WTC11 (cell line): ENCODE data around the gene EFEMP2. TPM values are rescaled to one million over a fixed set of nuclear protein-coding genes. Genes with fewer than 3 reads are reported as not detected.
A peak's percentile ranks its signal among the peaks of the same experiment; 100 is the strongest.

Experiments
- ATAC-seq: fragments of 200-7000 bp; cut with Tn5 transposase; 2 replicates; pipeline ENCODE4 v1.10.0; 2021; ENCODE audit warnings: mild to moderate bottlenecking, moderate library complexity
- CTCF ChIA-PET: fragments of 300-600 bp; sonication (Branson Sonifier 250); formaldehyde crosslinking; loops from one replicate; lab custom pipeline; 2021; ENCODE audit warnings: antibody characterized with exemption; lab: Charles Lee
- POLR2A ChIA-PET: fragments of 350-600 bp; sonication (Branson Sonifier 250); formaldehyde crosslinking; loops from one replicate; lab custom pipeline; 2021; ENCODE audit warnings: antibody characterized with exemption; lab: Charles Lee
- DNase-seq: peaks from one replicate; pipeline ENCODE4 v3.0.0; 2021; ENCODE audit warnings: low spot score
- H3K27ac Mint-ChIP-seq: 2 replicates; pipeline ENCODE4 v1.8.0; 2021; ENCODE audit warnings: mixed read lengths
- H3K27me3 Mint-ChIP-seq: 2 replicates; pipeline ENCODE4 v1.8.0; 2021; ENCODE audit warnings: low read depth, mild to moderate bottlenecking, moderate library complexity, mixed read lengths
- H3K36me3 Mint-ChIP-seq: 2 replicates; pipeline ENCODE4 v1.8.0; 2021; ENCODE audit warnings: mixed read lengths
- H3K4me1 Mint-ChIP-seq: 2 replicates; pipeline ENCODE4 v1.8.0; 2022; ENCODE audit warnings: mixed read lengths
- H3K4me3 Mint-ChIP-seq: 2 replicates; pipeline ENCODE4 v1.8.0; 2021; ENCODE audit warnings: mild to moderate bottlenecking, moderate library complexity, mixed read lengths
- H3K9me3 Mint-ChIP-seq: 2 replicates; pipeline ENCODE4 v1.8.0; 2021; ENCODE audit warnings: mixed read lengths
- FOXP1 ChIP-seq: sonication (generic); formaldehyde crosslinking; IDR thresholded peaks from 2 replicates; pipeline ENCODE4 v1.8.0; 2022; ENCODE audit warnings: missing genetic modification reagents, mild to moderate bottlenecking, moderate library complexity, borderline replicate concordance
- GRHL2 ChIP-seq: fragments of 250-450 bp; sonication (Bioruptor Pico); IDR thresholded peaks from 2 replicates; pipeline ENCODE4 v1.8.0; 2022; ENCODE audit warnings: mild to moderate bottlenecking, moderate library complexity; ENCODE audit not compliant: insufficient replicate concordance, severe bottlenecking
- JAZF1 ChIP-seq: fragments of 250-450 bp; sonication (Bioruptor Pico); IDR thresholded peaks from 2 replicates; pipeline ENCODE4 v1.9.0; 2021; ENCODE audit warnings: moderate library complexity, mild to moderate bottlenecking, inconsistent platforms
- NR2C2 ChIP-seq: sonication (generic); formaldehyde crosslinking; IDR thresholded peaks from 2 replicates; pipeline ENCODE4 v1.8.0; 2022; ENCODE audit warnings: mild to moderate bottlenecking, missing genetic modification reagents
- NR3C1 ChIP-seq: sonication (generic); formaldehyde crosslinking; conservative IDR thresholded peaks from 2 replicates; pipeline ENCODE4 v1.8.1; 2023; ENCODE audit warnings: low read depth, mild to moderate bottlenecking, missing genetic modification reagents
- PRRX2 ChIP-seq: fragments of 250-450 bp; sonication (Bioruptor Pico); IDR thresholded peaks from 2 replicates; pipeline ENCODE4 v1.8.0; 2021; ENCODE audit warnings: mild to moderate bottlenecking
- TEAD1 ChIP-seq: sonication (generic); formaldehyde crosslinking; IDR thresholded peaks from 2 replicates; pipeline ENCODE4 v1.8.0; 2022; ENCODE audit warnings: mild to moderate bottlenecking, missing genetic modification reagents
- TP53 ChIP-seq: sonication (generic); formaldehyde crosslinking; IDR thresholded peaks from 2 replicates; pipeline ENCODE4 v1.8.1; 2023; ENCODE audit warnings: mild to moderate bottlenecking, missing genetic modification reagents
- ZNF232 ChIP-seq: sonication (generic); formaldehyde crosslinking; IDR thresholded peaks from 2 replicates; pipeline ENCODE4 v1.8.0; 2022; ENCODE audit warnings: mild to moderate bottlenecking, missing genetic modification reagents
- ZNF423 ChIP-seq: fragments of 250-450 bp; sonication (Bioruptor Pico); IDR thresholded peaks from 2 replicates; pipeline ENCODE4 v2.1.2; 2022; ENCODE audit warnings: mild to moderate bottlenecking, moderate library complexity
- ZNF671 ChIP-seq: fragments of 250-450 bp; sonication (Bioruptor Pico); IDR thresholded peaks from 2 replicates; pipeline ENCODE4 v1.8.0; 2021; ENCODE audit warnings: mild to moderate bottlenecking
- total RNA-seq: library from RNA; stranded (reverse); gene quantifications from 3 replicates; pipeline ENCODE4 v1.2.3, GENCODE V29; 2021
- TF ChIP-seq, protein P1 (sequence below): sonication (generic); formaldehyde crosslinking; IDR thresholded peaks from 2 replicates; pipeline ENCODE4 v1.8.1; 2022; ENCODE audit warnings: mild to moderate bottlenecking, missing genetic modification reagents, moderate library complexity, borderline replicate concordance
- TF ChIP-seq, protein P2 (sequence below): sonication (generic); formaldehyde crosslinking; IDR thresholded peaks from 2 replicates; pipeline ENCODE4 v1.8.1; 2023; ENCODE audit warnings: mild to moderate bottlenecking, missing genetic modification reagents, borderline replicate concordance
- TF ChIP-seq, protein P3 (sequence below): sonication (generic); formaldehyde crosslinking; IDR thresholded peaks from 2 replicates; pipeline ENCODE4 v1.8.1; 2023; ENCODE audit warnings: mild to moderate bottlenecking, missing genetic modification reagents, moderate library complexity
- TF ChIP-seq, protein P4 (sequence below): fragments of 250-450 bp; sonication (Bioruptor Pico); conservative IDR thresholded peaks from 2 replicates; pipeline ENCODE4 v1.9.0; 2021; ENCODE audit warnings: mild to moderate bottlenecking
- TF ChIP-seq, protein P5 (sequence below): sonication (generic); formaldehyde crosslinking; IDR thresholded peaks from 2 replicates; pipeline ENCODE4 v1.8.0; 2023; ENCODE audit warnings: missing genetic modification reagents
- TF ChIP-seq, protein P6 (sequence below): sonication (generic); formaldehyde crosslinking; IDR thresholded peaks from 2 replicates; pipeline ENCODE4 v1.8.0; 2022; ENCODE audit warnings: mild to moderate bottlenecking, missing genetic modification reagents
- TF ChIP-seq, protein P7 (sequence below): sonication (generic); formaldehyde crosslinking; IDR thresholded peaks from 2 replicates; pipeline ENCODE4 v1.8.0; 2022; ENCODE audit warnings: mild to moderate bottlenecking, missing genetic modification reagents
- TF ChIP-seq, protein P8 (sequence below): fragments of 250-450 bp; sonication (Bioruptor Pico); IDR thresholded peaks from 2 replicates; pipeline ENCODE4 v1.9.0; 2021; ENCODE audit warnings: moderate library complexity, mild to moderate bottlenecking, inconsistent platforms, borderline replicate concordance
- TF ChIP-seq, protein P9 (sequence below): sonication (generic); formaldehyde crosslinking; IDR thresholded peaks from 2 replicates; pipeline ENCODE4 v1.8.1; 2023; ENCODE audit warnings: mild to moderate bottlenecking, moderate library complexity, missing genetic modification reagents

Gene EFEMP2
- total RNA-seq, 1 experiment from 2014 or later, result 14.2 TPM

DNA sequence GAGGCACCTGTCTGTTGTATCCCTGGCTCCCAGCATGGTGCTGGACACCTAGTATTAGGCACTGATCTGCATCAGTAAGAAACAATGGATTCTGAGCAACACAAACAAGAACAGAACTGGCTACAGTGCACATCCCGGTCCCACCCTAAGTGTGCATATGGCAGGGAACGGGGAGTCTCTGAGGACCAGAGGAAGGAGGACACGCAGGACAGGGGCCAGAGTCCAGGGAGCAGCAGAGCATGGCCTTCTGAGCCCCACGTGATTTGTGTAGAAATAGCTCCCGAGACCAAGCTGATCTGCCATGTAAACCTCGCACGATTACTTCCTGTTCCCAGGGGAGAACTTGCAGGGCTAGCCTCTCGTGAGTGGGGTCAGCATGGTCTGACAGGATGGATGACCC lies 51.5 kb downstream of the EFEMP2 start (continued):
- TF ChIP-seq, protein P1, sequence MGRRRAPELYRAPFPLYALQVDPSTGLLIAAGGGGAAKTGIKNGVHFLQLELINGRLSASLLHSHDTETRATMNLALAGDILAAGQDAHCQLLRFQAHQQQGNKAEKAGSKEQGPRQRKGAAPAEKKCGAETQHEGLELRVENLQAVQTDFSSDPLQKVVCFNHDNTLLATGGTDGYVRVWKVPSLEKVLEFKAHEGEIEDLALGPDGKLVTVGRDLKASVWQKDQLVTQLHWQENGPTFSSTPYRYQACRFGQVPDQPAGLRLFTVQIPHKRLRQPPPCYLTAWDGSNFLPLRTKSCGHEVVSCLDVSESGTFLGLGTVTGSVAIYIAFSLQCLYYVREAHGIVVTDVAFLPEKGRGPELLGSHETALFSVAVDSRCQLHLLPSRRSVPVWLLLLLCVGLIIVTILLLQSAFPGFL (CRISPR knock-in tag), result no peak
- TF ChIP-seq, protein P2, sequence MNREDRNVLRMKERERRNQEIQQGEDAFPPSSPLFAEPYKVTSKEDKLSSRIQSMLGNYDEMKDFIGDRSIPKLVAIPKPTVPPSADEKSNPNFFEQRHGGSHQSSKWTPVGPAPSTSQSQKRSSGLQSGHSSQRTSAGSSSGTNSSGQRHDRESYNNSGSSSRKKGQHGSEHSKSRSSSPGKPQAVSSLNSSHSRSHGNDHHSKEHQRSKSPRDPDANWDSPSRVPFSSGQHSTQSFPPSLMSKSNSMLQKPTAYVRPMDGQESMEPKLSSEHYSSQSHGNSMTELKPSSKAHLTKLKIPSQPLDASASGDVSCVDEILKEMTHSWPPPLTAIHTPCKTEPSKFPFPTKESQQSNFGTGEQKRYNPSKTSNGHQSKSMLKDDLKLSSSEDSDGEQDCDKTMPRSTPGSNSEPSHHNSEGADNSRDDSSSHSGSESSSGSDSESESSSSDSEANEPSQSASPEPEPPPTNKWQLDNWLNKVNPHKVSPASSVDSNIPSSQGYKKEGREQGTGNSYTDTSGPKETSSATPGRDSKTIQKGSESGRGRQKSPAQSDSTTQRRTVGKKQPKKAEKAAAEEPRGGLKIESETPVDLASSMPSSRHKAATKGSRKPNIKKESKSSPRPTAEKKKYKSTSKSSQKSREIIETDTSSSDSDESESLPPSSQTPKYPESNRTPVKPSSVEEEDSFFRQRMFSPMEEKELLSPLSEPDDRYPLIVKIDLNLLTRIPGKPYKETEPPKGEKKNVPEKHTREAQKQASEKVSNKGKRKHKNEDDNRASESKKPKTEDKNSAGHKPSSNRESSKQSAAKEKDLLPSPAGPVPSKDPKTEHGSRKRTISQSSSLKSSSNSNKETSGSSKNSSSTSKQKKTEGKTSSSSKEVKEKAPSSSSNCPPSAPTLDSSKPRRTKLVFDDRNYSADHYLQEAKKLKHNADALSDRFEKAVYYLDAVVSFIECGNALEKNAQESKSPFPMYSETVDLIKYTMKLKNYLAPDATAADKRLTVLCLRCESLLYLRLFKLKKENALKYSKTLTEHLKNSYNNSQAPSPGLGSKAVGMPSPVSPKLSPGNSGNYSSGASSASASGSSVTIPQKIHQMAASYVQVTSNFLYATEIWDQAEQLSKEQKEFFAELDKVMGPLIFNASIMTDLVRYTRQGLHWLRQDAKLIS, result no peak
- TF ChIP-seq, protein P3, sequence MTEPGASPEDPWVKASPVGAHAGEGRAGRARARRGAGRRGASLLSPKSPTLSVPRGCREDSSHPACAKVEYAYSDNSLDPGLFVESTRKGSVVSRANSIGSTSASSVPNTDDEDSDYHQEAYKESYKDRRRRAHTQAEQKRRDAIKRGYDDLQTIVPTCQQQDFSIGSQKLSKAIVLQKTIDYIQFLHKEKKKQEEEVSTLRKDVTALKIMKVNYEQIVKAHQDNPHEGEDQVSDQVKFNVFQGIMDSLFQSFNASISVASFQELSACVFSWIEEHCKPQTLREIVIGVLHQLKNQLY, result no peak
- no peak for TF ChIP-seq TP53 (CRISPR knock-in tag)

DNA sequence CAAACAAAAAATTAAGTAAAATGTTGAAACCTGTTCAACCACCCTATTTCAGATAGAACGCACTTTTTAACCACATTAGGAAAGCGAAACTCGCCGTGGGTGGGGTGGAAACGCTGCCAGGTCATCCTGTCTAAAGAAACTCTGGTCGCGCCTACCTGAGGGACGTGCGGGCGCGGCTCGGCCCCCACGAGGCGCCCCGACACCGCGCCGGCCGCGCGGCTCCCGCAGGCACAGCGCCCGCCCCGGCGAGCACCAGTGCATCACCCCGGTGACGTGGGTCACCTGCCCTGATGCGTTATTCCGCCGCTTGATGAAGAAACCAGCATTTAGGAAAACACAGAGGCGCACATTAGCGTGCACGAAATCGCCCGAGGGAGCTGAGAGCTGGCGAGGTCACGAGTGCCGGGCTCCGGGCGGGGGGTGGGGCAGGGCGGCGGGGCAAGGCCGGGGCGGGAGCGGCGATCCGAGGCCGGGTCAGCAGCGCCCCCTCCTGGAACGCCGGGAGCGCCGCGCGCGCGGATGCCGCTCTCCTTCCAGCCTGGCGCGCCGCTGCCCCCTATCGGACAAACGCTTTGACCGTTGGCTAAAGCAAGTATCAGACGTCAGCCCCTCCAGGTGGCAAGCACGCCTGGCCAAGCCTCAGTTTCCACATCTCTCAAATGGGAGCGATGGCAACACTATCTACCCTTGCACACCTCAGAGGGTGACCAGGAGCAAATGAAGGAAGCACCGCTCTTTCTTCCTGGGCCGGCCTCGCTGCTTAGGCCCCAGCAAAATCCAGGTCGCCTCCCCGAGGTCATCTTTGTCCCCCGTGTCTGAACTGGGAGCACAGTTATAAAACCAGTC lies 54.5 kb downstream of the EFEMP2 start:
- peak; percentile 87 for ATAC-seq
- Mint-ChIP-seq H3K36me3 (no peaks in the 10 kb centered on the region), H3K27ac (no peak overlapping the region), H3K9me3 (0 out of 2 replicates have a peak, but pooled peaks cover 3% of the 10 kb centered on the region), H3K4me3 (peak overlapping the region; percentile 72), H3K27me3 (peaks cover 15% of the 10 kb centered on the region), H3K4me1 (0 out of 2 replicates have a peak, but pooled peaks cover 5% of the 10 kb centered on the region)
- ChIA-PET CTCF (interaction anchor here (0.6 to 6.2 kb wide), 20 partner anchors 15 to 234 kb away, joined by 3 to 159 read pairs (median 6); partner anchors contain the start of genes AP5B1, FIBP, KAT5 and MUS81), POLR2A (interaction anchor here (0.7 kb wide), 1 partner anchor 54 kb away, joined by 4 read pairs; no protein-coding TSS in a partner anchor)
- peak; percentile 96 for DNase-seq
- TF ChIP-seq ZNF232, result no peak
- TF ChIP-seq, protein P4, sequence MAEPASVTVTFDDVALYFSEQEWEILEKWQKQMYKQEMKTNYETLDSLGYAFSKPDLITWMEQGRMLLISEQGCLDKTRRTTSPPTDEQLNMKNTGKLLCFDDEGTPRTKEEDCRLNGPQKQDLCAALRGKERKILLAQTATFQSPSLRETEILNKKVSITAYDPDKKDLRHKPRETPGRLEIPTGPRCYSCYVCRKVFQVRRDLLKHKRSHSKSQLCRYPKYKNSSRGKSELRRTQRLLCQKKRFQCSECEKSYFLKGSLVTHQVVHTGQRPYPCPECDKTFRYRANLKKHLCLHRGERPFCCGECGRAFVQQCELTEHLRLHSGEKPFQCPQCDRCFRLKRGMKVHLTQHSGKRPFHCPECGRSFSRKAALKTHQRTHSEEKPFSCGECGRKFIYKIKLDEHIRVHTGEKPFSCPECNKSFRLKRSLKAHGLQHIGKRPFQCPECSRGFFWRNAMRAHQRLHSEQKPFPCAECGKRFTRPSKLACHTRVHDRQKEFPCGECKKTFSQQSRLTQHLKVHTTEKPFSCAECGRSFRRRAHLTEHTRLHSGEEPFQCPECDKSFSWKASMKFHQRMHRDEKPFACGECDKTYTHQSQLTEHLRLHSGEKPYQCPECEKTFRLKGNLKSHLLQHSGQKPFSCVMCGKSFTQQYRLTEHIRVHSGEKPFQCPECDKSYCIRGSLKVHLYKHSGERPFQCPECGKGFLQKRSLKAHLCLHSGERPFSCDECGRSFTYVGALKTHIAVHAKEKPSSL (CRISPR knock-in tag), result no peak
- no peak for TF ChIP-seq PRRX2 (CRISPR knock-in tag)
- TF ChIP-seq, protein P5, sequence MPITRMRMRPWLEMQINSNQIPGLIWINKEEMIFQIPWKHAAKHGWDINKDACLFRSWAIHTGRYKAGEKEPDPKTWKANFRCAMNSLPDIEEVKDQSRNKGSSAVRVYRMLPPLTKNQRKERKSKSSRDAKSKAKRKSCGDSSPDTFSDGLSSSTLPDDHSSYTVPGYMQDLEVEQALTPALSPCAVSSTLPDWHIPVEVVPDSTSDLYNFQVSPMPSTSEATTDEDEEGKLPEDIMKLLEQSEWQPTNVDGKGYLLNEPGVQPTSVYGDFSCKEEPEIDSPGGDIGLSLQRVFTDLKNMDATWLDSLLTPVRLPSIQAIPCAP (CRISPR knock-in tag), result no peak
- TF ChIP-seq GRHL2 (CRISPR knock-in tag), result no peak
- TF ChIP-seq ZNF671 (CRISPR knock-in tag), result no peak
- TF ChIP-seq, protein P6, sequence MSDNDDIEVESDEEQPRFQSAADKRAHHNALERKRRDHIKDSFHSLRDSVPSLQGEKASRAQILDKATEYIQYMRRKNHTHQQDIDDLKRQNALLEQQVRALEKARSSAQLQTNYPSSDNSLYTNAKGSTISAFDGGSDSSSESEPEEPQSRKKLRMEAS, result no peak
- TF ChIP-seq, protein P7, sequence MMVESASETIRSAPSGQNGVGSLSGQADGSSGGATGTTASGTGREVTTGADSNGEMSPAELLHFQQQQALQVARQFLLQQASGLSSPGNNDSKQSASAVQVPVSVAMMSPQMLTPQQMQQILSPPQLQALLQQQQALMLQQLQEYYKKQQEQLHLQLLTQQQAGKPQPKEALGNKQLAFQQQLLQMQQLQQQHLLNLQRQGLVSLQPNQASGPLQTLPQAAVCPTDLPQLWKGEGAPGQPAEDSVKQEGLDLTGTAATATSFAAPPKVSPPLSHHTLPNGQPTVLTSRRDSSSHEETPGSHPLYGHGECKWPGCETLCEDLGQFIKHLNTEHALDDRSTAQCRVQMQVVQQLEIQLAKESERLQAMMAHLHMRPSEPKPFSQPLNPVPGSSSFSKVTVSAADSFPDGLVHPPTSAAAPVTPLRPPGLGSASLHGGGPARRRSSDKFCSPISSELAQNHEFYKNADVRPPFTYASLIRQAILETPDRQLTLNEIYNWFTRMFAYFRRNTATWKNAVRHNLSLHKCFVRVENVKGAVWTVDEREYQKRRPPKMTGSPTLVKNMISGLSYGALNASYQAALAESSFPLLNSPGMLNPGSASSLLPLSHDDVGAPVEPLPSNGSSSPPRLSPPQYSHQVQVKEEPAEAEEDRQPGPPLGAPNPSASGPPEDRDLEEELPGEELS (CRISPR knock-in tag), result no peak
- TF ChIP-seq, protein P8, sequence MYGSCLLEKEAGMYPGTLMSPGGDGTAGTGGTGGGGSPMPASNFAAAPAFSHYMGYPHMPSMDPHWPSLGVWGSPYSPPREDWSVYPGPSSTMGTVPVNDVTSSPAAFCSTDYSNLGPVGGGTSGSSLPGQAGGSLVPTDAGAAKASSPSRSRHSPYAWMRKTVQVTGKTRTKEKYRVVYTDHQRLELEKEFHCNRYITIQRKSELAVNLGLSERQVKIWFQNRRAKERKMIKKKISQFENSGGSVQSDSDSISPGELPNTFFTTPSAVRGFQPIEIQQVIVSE (CRISPR knock-in tag), result no peak
- no peak for TF ChIP-seq TEAD1 (CRISPR knock-in tag)
- no peak for TF ChIP-seq JAZF1
- TF ChIP-seq NR2C2, result no peak
- 0 out of 2 replicates have a peak, but pooled peaks have one; percentile 10 for TF ChIP-seq FOXP1 (CRISPR knock-in tag)
- TF ChIP-seq NR3C1 (CRISPR knock-in tag), result no peak
- peak; percentile 15; the same call in 1 of the 2 replicates for TF ChIP-seq ZNF423 (CRISPR knock-in tag)
- TF ChIP-seq, protein P9, sequence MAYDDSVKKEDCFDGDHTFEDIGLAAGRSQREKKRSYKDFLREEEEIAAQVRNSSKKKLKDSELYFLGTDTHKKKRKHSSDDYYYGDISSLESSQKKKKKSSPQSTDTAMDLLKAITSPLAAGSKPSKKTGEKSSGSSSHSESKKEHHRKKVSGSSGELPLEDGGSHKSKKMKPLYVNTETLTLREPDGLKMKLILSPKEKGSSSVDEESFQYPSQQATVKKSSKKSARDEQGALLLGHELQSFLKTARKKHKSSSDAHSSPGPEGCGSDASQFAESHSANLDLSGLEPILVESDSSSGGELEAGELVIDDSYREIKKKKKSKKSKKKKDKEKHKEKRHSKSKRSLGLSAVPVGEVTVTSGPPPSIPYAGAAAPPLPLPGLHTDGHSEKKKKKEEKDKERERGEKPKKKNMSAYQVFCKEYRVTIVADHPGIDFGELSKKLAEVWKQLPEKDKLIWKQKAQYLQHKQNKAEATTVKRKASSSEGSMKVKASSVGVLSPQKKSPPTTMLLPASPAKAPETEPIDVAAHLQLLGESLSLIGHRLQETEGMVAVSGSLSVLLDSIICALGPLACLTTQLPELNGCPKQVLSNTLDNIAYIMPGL (CRISPR knock-in tag), result no peak
